ENCODE results near the gene DPH1. TPM values are rescaled to one million over a fixed set of nuclear protein-coding genes. Genes with fewer than 3 reads are reported as not detected.

DPH1 gene
- total and polyA plus RNA-seq, 7 donors = 7.2 to 60.1 (median 27.6) TPM

DNA sequence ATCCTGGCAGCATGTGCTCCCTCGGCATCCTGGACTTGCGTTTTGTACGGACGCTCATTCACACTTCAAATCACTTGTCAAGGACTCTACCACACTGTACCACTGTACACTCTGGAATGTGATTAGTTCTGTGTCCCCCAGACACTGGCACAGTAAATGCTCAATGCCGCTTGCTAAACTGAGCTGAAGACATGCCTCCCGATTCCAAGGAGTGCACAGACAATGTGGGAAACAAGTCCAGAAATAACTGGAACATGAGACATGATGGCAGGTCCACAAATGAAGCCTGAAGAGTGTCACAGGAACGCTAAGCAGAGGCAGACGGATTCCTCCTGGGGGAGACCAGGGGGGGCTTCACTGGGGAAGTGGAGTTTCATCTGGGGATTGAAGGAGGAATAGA, 47.1 kb downstream of the DPH1 start:
- H3K27ac ChIP-seq = peak overlapping the region; percentile 51 to 79 (median 68)
- H3K4me1 ChIP-seq = peaks cover 0 to 30% (median 25%) of the 10 kb centered on the region in 4 donors
- peaks cover 8 to 53% (median 17%) of the 10 kb centered on the region in 4 donors for H3K36me3 ChIP-seq
- WGBS, 2 donors = 86 to 91% methylated on average over 8 of the region's 8 CpGs
- intact Hi-C loops (cut with DNase I) = no loop called here
- H3K4me3 ChIP-seq = no peak overlapping the region
- TF ChIP-seq POLR2A (IDR thresholded peaks at IDR 0.05) (no peak), POLR2AphosphoS5 (IDR thresholded peaks at IDR 0.05) (peak in 1 of 4 donors; percentile 17)
- TF ChIP-seq, protein P1, sequence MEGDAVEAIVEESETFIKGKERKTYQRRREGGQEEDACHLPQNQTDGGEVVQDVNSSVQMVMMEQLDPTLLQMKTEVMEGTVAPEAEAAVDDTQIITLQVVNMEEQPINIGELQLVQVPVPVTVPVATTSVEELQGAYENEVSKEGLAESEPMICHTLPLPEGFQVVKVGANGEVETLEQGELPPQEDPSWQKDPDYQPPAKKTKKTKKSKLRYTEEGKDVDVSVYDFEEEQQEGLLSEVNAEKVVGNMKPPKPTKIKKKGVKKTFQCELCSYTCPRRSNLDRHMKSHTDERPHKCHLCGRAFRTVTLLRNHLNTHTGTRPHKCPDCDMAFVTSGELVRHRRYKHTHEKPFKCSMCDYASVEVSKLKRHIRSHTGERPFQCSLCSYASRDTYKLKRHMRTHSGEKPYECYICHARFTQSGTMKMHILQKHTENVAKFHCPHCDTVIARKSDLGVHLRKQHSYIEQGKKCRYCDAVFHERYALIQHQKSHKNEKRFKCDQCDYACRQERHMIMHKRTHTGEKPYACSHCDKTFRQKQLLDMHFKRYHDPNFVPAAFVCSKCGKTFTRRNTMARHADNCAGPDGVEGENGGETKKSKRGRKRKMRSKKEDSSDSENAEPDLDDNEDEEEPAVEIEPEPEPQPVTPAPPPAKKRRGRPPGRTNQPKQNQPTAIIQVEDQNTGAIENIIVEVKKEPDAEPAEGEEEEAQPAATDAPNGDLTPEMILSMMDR (IDR thresholded peaks at IDR 0.05) = no peak
- H3K9me3 ChIP-seq = no peaks in the 10 kb centered on the region
- DNase-seq = no peak
- H3K27me3 ChIP-seq = no peaks in the 10 kb centered on the region

DNA sequence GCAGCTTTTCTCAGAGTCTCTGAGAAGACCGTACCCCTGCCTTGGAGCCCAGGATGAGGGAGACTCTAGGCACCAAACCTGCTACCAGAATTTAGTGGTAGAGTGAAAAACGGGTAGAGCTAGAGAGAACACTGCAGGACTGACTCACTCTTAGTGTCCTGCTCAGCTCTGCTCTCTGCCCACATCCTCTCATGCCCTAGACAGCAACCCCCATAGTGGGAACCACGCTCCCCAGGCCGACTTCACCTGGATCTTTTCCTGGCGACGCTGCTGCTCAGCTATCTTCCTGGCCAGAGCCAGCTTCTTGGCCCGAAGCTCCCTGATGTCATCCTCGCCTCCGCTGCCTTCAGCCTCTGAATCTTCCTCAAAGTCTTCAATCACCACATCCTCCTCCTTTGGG, 51.6 kb downstream of the DPH1 start:
- H3K27ac ChIP-seq = peak overlapping the region; percentile 18 to 86 (median 52)
- H3K4me1 ChIP-seq = peaks cover 0 to 49% (median 42%) of the 10 kb centered on the region in 4 donors
- H3K4me3 ChIP-seq = no peak overlapping the region
- TF ChIP-seq POLR2A (IDR thresholded peaks at IDR 0.05) (no peak), EP300 (IDR thresholded peaks at IDR 0.05) (no peak), POLR2AphosphoS5 (IDR thresholded peaks at IDR 0.05) (no peak)
- TF ChIP-seq, protein P1 (IDR thresholded peaks at IDR 0.05) = no peak
- 82 to 85% methylated on average over 9 of the region's 9 CpGs for WGBS, 2 donors
- intact Hi-C loops (cut with DNase I) = no loop called here
- H3K36me3 ChIP-seq = peaks cover 8 to 53% (median 17%) of the 10 kb centered on the region in 4 donors
- DNase-seq = no peak
- no peaks in the 10 kb centered on the region for H3K9me3 ChIP-seq
- no peaks in the 10 kb centered on the region for H3K27me3 ChIP-seq

DNA sequence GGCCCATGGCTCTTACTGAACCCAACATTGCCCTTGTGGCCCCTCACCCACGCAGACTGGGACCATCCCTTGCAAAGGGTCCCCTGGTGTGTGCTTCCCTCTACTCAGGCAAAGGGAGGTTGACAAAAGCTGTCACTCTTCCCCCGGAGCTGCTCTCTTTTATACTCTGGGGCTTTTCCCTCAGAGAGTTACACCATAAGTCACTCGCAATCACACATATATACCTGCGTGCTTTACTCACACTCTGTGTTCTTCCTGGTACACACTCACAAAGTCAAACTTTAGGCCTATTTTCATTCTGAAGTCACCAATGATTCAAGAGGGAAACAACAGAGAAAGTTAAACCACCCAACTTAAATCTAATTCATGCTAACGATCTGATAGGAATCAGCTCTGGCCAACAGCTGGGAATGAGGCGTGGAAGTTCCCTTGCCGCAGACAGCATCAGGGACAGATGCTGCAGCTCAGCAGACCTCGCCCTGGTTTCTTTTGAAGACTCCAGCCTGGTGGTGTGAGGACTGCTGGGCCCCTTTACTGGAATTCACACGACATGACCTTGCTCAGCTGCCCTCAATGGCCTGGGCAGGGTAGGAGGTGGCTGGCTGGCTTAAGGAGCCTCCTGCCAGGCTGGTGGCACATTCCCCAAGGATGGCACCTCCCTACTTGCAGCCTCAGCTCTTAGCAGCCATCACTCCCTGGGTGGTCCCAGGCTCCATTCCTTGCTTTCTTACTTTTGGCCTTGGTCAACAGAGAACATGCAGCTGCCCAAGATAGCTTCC, 52.2 kb downstream of the DPH1 start:
- H3K27me3 ChIP-seq = no peaks in the 10 kb centered on the region
- intact Hi-C loops (cut with DNase I) = no loop called here
- H3K27ac ChIP-seq = peak overlapping the region; percentile 39 to 86 (median 74)
- no peaks in the 10 kb centered on the region for H3K9me3 ChIP-seq
- DNase-seq = no peak
- no peak overlapping the region for H3K4me3 ChIP-seq
- TF ChIP-seq EP300 (IDR thresholded peaks at IDR 0.05) (no peak), POLR2A (IDR thresholded peaks at IDR 0.05) (no peak), POLR2AphosphoS5 (IDR thresholded peaks at IDR 0.05) (no peak)
- TF ChIP-seq, protein P1 (IDR thresholded peaks at IDR 0.05) = no peak
- 81% methylated on average over 9 of the region's 9 CpGs for WGBS, 2 donors
- H3K4me1 ChIP-seq = peaks cover 0 to 48% (median 38%) of the 10 kb centered on the region in 4 donors
- H3K36me3 ChIP-seq = peaks cover 8 to 47% (median 15%) of the 10 kb centered on the region in 4 donors

DNA sequence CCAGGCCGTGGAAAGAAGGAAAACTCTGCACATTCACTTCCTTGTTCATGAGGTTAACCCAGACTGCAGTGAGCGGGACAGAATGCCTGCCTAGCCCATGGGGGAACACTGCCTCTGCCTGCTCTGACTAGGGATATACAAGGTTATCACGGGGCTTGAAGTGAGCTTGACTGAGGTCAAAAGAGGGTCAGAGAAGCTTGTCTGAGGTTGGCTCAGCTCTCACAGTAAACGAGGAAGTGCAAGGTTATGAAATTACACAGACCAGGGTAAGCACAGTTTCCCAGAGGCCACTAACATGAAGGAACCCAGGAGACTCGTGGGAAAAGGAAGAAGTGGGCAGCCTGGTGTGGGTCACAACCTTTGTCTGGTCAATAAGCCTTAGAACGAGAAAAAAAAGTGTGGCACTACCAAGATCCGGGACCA, 53.7 kb downstream of the DPH1 start:
- intact Hi-C loops (cut with DNase I) = no loop called here
- H3K4me1 ChIP-seq = peaks cover 0 to 58% (median 47%) of the 10 kb centered on the region in 4 donors
- no peak for DNase-seq

DNA sequence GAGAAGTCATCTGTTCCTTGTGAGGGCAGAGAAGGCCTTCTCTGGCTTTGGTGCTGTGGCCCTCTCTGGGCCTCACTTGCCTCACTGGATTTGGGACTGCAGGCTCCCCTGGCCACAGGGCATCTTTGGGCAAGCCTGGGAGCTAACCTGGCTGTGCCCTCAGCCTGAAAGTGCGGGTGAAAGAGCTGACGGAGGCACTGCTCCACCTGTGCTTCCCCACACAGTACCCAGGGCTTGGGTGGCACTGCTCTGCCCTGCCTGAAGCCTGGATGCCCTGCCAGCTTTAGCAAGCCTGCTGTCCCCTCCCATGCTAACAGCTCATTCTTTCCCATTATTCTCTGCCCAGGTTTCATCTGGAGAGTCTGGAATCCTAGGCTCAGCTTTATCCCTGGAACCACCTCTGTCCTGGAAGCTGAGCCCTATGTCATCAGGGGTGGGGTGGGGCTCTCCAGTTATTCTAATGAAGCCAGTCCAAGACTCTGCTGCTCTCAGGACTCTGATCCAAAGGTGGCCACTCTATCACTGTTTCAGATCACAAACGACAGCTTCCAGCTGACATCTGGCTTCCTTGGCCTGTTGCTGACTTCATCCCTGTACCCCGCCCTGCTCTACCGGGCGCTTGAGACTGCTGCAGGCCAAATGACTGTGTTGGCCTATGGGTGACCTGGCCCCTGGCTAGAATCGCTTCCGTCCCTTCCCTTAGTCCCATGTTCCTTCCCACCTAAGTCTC, 54.2 kb downstream of the DPH1 start:
- Histone ChIP-seq H3K36me3 (peaks cover 8 to 27% (median 13%) of the 10 kb centered on the region in 4 donors), H3K9me3 (no peaks in the 10 kb centered on the region), H3K27me3 (no peaks in the 10 kb centered on the region), H3K4me1 (peaks cover 0 to 64% (median 53%) of the 10 kb centered on the region in 4 donors), H3K27ac (peak overlapping the region; percentile 66 to 86 (median 82)), H3K4me3 (no peak overlapping the region)
- TF ChIP-seq POLR2AphosphoS5 (IDR thresholded peaks at IDR 0.05) = peak in 3 of 4 donors; percentile 11 to 49 (median 35)
- no peak for TF ChIP-seq EP300 (IDR thresholded peaks at IDR 0.05)
- no peak for TF ChIP-seq POLR2A (IDR thresholded peaks at IDR 0.05)
- peak; percentile 85 for DNase-seq
- intact Hi-C loops (cut with DNase I) = no loop called here
- WGBS, 2 donors = 26 to 54% methylated on average over 8 of the region's 8 CpGs

More for the DNA sequence above, 53.7 kb downstream of the DPH1 start:
- Histone ChIP-seq H3K4me3 (no peak overlapping the region), H3K27ac (peak overlapping the region; percentile 66 to 86 (median 82)), H3K9me3 (no peaks in the 10 kb centered on the region), H3K27me3 (no peaks in the 10 kb centered on the region), H3K36me3 (peaks cover 8 to 33% (median 15%) of the 10 kb centered on the region in 4 donors)
- TF ChIP-seq POLR2AphosphoS5 (IDR thresholded peaks at IDR 0.05) (peak in 1 of 4 donors; percentile 15), POLR2A (IDR thresholded peaks at IDR 0.05) (no peak)
- 19 to 29% methylated on average over 7 of the region's 7 CpGs for WGBS, 2 donors

Measured in sigmoid colon (tissue), 7 donors.